ENCODE measurements around the gene SRR. TPM values are rescaled to one million over a fixed set of nuclear protein-coding genes. Genes with fewer than 3 reads are reported as not detected.
A peak's percentile ranks its signal among the peaks of the same experiment; 100 is the strongest.
"Not testable (repeated sequence)": the region's sequence is repeated elsewhere in the genome, so short reads cannot be mapped to it uniquely, and the experiment has no call there.

SRR gene
- 10 to 100 TPM in 1 of 4 donors, 1 to 10 TPM in 3; 2.1 to 27.2 (median 5.5) TPM for total RNA-seq

- H3K27ac ChIP-seq: peak within 1 kb of the TSS; percentile 85 to 98 (median 95)
- peak; percentile 47 to 52 for TF ChIP-seq POLR2A (IDR thresholded peaks at IDR 0.05)
- no peak for TF ChIP-seq CTCF (IDR thresholded peaks at IDR 0.05)
- H3K4me3 ChIP-seq: peak within 1 kb of the TSS; percentile 87 to 99 (median 90)
- H3K27me3 ChIP-seq: no peaks in the 10 kb centered on the region
- H3K9me3 ChIP-seq: no peaks in the 10 kb centered on the region
- peak; percentile 89 to 96 (median 96) for DNase-seq
- peaks cover 0 to 26% (median 6%) of the 10 kb centered on the region in 4 donors for H3K4me1 ChIP-seq
- peaks cover 0 to 20% (median 0%) of the 10 kb centered on the region in 3 donors for H3K36me3 ChIP-seq
Observed at GRCh38 chr17:2303204-2304188, at the start of gene SRR, which contains the start of gene SMG6. SRR (plus strand) TSS chr17:2303950; CDS start chr17:2315561, 11,611 bp downstream. SMG6 (minus strand) TSS chr17:2303785; CDS start chr17:2303720, 65 bp downstream.

GRCh38 chr17:2258830-2259229, 44.9 kb upstream of the SRR start:
- H3K27me3 ChIP-seq, H3K4me1 ChIP-seq, H3K36me3 ChIP-seq, H3K9me3 ChIP-seq, H3K4me3 ChIP-seq: not testable (repeated sequence)
- DNase-seq: peak in 1 of 3 donors; percentile 20
- peak overlapping the region; percentile 57 to 72 (median 67) for H3K27ac ChIP-seq

GRCh38 chr17:2259769-2260536, 43.8 kb upstream of the SRR start:
- H3K27ac ChIP-seq: peak overlapping the region; percentile 66 to 72 (median 67)

GRCh38 chr17:2262135-2262587, 41.6 kb upstream of the SRR start:
- TF ChIP-seq POLR2A (IDR thresholded peaks at IDR 0.05): no peak
- TF ChIP-seq CTCF (IDR thresholded peaks at IDR 0.05): no peak
- peak in 1 of 3 donors; percentile 14 for DNase-seq
- no peaks in the 10 kb centered on the region for H3K27me3 ChIP-seq
- H3K9me3 ChIP-seq: no peaks in the 10 kb centered on the region
- H3K27ac ChIP-seq: peak overlapping the region in 2 of 4 donors; percentile 40 to 74
- H3K4me1 ChIP-seq: peaks cover 0 to 22% (median 6%) of the 10 kb centered on the region in 4 donors
- no peaks in the 10 kb centered on the region for H3K36me3 ChIP-seq
- H3K4me3 ChIP-seq: no peak overlapping the region

More at GRCh38 chr17:2259769-2260536, 43.8 kb upstream of the SRR start:
- DNase-seq: peak in 2 of 3 donors; percentile 68 to 76
- H3K4me3 ChIP-seq: no peak overlapping the region
- TF ChIP-seq POLR2A (IDR thresholded peaks at IDR 0.05) (no peak), CTCF (IDR thresholded peaks at IDR 0.05) (no peak)
- H3K27me3 ChIP-seq: no peaks in the 10 kb centered on the region
- peaks cover 0 to 8% (median 3%) of the 10 kb centered on the region in 4 donors for H3K4me1 ChIP-seq
- no peaks in the 10 kb centered on the region for H3K9me3 ChIP-seq
- no peaks in the 10 kb centered on the region for H3K36me3 ChIP-seq

GRCh38 chr17:2263183-2264066, 40.3 kb upstream of the SRR start:
- peaks cover 0 to 22% (median 6%) of the 10 kb centered on the region in 4 donors for H3K4me1 ChIP-seq
- H3K4me3 ChIP-seq: no peak overlapping the region
- H3K27ac ChIP-seq: peak overlapping the region; percentile 74 to 81 (median 78)
- TF ChIP-seq CTCF (IDR thresholded peaks at IDR 0.05) (no peak), POLR2A (IDR thresholded peaks at IDR 0.05) (no peak)
- H3K27me3 ChIP-seq: no peaks in the 10 kb centered on the region
- H3K9me3 ChIP-seq: no peaks in the 10 kb centered on the region
- no peaks in the 10 kb centered on the region for H3K36me3 ChIP-seq
- no peak for DNase-seq

Data from Peyer's patch (tissue), 4 donors.